K562 treated with DMSO at 1 percent for 12 hours (cell line): ENCODE data around the gene GGT5. TPM values are rescaled to one million over a fixed set of nuclear protein-coding genes. Genes with fewer than 3 reads are reported as not detected.

Experiments used
- total RNA-seq: library from RNA; unstranded; fragments of 300-600 nt; gene quantifications from 2 replicates; pipeline ENCODE4 v1.2.3, GENCODE V29; 2022; ENCODE audit not compliant: insufficient read depth

GGT5 gene, protein sequence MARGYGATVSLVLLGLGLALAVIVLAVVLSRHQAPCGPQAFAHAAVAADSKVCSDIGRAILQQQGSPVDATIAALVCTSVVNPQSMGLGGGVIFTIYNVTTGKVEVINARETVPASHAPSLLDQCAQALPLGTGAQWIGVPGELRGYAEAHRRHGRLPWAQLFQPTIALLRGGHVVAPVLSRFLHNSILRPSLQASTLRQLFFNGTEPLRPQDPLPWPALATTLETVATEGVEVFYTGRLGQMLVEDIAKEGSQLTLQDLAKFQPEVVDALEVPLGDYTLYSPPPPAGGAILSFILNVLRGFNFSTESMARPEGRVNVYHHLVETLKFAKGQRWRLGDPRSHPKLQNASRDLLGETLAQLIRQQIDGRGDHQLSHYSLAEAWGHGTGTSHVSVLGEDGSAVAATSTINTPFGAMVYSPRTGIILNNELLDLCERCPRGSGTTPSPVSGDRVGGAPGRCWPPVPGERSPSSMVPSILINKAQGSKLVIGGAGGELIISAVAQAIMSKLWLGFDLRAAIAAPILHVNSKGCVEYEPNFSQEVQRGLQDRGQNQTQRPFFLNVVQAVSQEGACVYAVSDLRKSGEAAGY
- total RNA-seq = 0.65 and 0.90 TPM in 2 replicates

DNA sequence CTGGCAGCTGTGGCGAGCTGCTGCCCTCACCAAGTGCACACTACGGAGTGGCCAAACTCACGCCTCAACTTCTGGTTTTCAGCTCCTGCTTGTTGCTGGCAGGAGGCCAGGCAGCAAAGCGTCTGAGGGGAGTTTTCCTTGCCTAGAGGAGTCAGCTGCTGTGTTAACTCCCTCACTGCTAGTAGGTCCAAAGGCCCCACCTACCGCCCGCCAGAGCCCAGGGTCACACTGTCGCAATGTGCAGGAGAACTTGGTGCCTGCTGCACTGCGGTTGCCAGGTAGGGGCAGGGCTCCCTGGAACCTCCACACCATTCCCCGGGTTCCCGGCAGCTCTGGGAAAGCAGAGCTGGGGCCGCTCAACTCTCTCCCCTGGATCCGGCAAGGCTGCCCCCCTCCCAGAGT is at the start of gene GGT5:
TSS of gene GGT5 (minus strand) at position 53 of the 402 bp plus-strand sequence. CDS start 357 bp downstream, outside the sequence.

GRCh38 chr22:24270556-24271385 is 25.9 kb upstream of the GGT5 start, which contains the start of gene SPECC1L:
Gene SPECC1L (plus strand): TSS chr22:24270831. CDS start chr22:24302232, 31,401 bp downstream.

DNA sequence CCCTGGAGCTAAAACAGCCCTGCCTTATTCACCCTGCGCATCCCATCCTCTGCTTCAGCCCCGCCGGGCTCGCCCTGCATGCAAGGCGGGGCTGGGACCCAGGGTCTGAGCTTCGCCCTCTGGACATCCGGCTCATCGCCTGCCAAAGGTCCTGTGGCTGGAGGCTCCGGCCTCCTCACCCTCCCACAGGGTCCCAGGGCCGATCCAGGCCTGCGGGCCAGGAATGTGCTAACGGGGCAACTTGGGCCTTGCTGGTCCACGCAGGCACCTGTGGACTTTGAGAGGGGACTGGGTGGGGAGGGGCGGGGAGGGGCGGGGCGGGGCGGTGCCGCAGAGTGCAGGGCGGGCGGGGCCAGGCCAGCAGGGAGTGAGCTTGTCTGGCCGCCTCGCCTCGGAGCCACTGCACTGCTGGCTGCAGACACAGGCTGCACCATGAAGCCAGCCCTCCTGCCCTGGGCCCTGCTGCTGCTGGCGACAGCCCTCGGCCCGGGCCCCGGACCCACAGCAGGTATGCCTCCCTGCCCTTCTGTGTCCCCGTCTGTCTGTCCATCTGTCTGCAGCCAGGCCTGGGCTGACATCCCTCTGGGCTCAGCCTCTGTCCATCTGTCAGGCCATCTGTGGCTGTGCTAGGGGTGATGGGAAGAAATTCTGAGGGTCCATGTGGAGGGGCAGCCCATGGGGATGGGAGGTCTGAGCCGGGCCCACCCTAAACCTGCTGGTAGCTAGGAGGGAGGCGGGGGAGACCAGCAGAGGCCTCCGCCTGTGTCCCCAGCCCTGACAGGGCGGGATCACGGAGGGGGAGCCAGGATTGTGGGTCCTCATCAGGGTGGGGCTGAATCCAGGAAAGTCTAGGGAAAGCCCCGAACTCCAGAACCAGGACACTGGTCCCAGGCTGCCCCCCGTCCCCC is 63.5 kb downstream of the GGT5 start, which contains the start of gene SUSD2:
TSS of gene SUSD2 (plus strand) at position 400 of the 908 bp plus-strand sequence. CDS start at position 433, 33 bp downstream.

Other genes starting within 250 kb of the GGT5 start
- not detected in 2 replicates for gene GSTT4, start 239.6 kb downstream of the GGT5 start, total RNA-seq
- 24.8 and 47.4 TPM in 2 replicates for gene CABIN1, start 233.8 kb downstream of the GGT5 start, total RNA-seq
- gene SUSD2, start 63.6 kb downstream of the GGT5 start, total RNA-seq = 0.35 TPM in 1 of 2 replicates, not detected in the other
- 8.3 and 26.7 TPM in 2 replicates for gene SPECC1L, start 25.7 kb upstream of the GGT5 start, total RNA-seq
- gene ADORA2A, start 182.5 kb upstream of the GGT5 start, total RNA-seq = 1.4 and 2.4 TPM in 2 replicates